SK-N-SH (cell line): ENCODE measurements around the gene ITFG1.

Source experiments
- CHD2 ChIP-seq: fragments of 150-350 bp; IDR thresholded peaks from 2 replicates; pipeline ENCODE4 v1.6.1; 2018; ENCODE audit warnings: low read length; ENCODE audit not compliant: partially characterized antibody
- EP300 ChIP-seq, 2 experiments: IDR thresholded peaks; 2 replicates each; pipeline versions ENCODE4 v1.4.0 to v1.6.1; 2012; ENCODE audit warnings: borderline replicate concordance in 1 of 2, low read depth in 1 of 2, low read length in 1 of 2
- EZH2phosphoT487 ChIP-seq: fragments of 200-600 bp; sonication (generic); IDR thresholded peaks from 2 replicates; pipeline ENCODE4 v1.6.1; 2017; ENCODE audit warnings: low read depth, mixed run types, mild to moderate bottlenecking, antibody characterized with exemption, moderate library complexity, borderline replicate concordance
- MAX ChIP-seq: IDR thresholded peaks from 2 replicates; pipeline ENCODE4 v1.4.0; 2012; ENCODE audit warnings: low read depth
- POLR2AphosphoS5 ChIP-seq: IDR thresholded peaks from 2 replicates; pipeline ENCODE4 v1.6.1; 2012; ENCODE audit warnings: low read depth, low read length
- RAD21 ChIP-seq: IDR thresholded peaks from 2 replicates; pipeline ENCODE4 v1.6.1; 2012; ENCODE audit warnings: mild to moderate bottlenecking, low read length
- REST ChIP-seq: IDR thresholded peaks from 2 replicates; pipeline ENCODE4 v1.6.1; 2012; ENCODE audit warnings: mild to moderate bottlenecking, low read depth, low read length, moderate library complexity
- RXRA ChIP-seq: IDR thresholded peaks from 2 replicates; pipeline ENCODE4 v1.4.0; 2012; ENCODE audit warnings: low read depth, mild to moderate bottlenecking, borderline replicate concordance
- SIN3A ChIP-seq: IDR thresholded peaks from 2 replicates; pipeline ENCODE4 v1.6.1; 2012; ENCODE audit warnings: low read depth, mild to moderate bottlenecking, low read length, moderate library complexity, borderline replicate concordance
- TAF1 ChIP-seq: IDR thresholded peaks from 2 replicates; pipeline ENCODE4 v1.6.1; 2012; ENCODE audit warnings: low read depth, mild to moderate bottlenecking, low read length, moderate library complexity, borderline replicate concordance
- TCF12 ChIP-seq: IDR thresholded peaks from 2 replicates; pipeline ENCODE4 v1.4.0; 2012
- TF ChIP-seq, protein P1 (sequence below): IDR thresholded peaks from 2 replicates; pipeline ENCODE4 v1.4.0; 2012; ENCODE audit warnings: low read depth, borderline replicate concordance
- TF ChIP-seq, protein P2 (sequence below): fragments of 200-600 bp; sonication (generic); IDR thresholded peaks from 2 replicates; pipeline ENCODE4 v1.6.1; 2017; ENCODE audit warnings: antibody characterized with exemption, mild to moderate bottlenecking, moderate library complexity

GRCh38 chr16:47211218-47211617 is 249.6 kb downstream of the ITFG1 start:
- no peak for TF ChIP-seq RXRA
- TF ChIP-seq, protein P1, sequence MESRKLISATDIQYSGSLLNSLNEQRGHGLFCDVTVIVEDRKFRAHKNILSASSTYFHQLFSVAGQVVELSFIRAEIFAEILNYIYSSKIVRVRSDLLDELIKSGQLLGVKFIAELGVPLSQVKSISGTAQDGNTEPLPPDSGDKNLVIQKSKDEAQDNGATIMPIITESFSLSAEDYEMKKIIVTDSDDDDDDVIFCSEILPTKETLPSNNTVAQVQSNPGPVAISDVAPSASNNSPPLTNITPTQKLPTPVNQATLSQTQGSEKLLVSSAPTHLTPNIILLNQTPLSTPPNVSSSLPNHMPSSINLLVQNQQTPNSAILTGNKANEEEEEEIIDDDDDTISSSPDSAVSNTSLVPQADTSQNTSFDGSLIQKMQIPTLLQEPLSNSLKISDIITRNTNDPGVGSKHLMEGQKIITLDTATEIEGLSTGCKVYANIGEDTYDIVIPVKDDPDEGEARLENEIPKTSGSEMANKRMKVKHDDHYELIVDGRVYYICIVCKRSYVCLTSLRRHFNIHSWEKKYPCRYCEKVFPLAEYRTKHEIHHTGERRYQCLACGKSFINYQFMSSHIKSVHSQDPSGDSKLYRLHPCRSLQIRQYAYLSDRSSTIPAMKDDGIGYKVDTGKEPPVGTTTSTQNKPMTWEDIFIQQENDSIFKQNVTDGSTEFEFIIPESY = no peak
- TF ChIP-seq, protein P2, sequence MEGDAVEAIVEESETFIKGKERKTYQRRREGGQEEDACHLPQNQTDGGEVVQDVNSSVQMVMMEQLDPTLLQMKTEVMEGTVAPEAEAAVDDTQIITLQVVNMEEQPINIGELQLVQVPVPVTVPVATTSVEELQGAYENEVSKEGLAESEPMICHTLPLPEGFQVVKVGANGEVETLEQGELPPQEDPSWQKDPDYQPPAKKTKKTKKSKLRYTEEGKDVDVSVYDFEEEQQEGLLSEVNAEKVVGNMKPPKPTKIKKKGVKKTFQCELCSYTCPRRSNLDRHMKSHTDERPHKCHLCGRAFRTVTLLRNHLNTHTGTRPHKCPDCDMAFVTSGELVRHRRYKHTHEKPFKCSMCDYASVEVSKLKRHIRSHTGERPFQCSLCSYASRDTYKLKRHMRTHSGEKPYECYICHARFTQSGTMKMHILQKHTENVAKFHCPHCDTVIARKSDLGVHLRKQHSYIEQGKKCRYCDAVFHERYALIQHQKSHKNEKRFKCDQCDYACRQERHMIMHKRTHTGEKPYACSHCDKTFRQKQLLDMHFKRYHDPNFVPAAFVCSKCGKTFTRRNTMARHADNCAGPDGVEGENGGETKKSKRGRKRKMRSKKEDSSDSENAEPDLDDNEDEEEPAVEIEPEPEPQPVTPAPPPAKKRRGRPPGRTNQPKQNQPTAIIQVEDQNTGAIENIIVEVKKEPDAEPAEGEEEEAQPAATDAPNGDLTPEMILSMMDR = no peak
- no peak for TF ChIP-seq TAF1
- TF ChIP-seq RAD21 = no peak
- no peak for TF ChIP-seq SIN3A
- no peak for TF ChIP-seq CHD2
- TF ChIP-seq POLR2AphosphoS5 = no peak
- no peak for TF ChIP-seq EZH2phosphoT487
- no peak for TF ChIP-seq TCF12
- no peak for TF ChIP-seq EP300 (IDR thresholded peaks at IDR 0.05; ENCODE audit: borderline replicate concordance in 1 of 2, low read depth in 1 of 2, low read length in 1 of 2)
- TF ChIP-seq REST = no peak
- no peak for TF ChIP-seq MAX
